HepG2 (cell line): ENCODE measurements around the gene DLL1. TPM values are rescaled to one million over a fixed set of nuclear protein-coding genes. Genes with fewer than 3 reads are reported as not detected.

Experiments
- FOXK1 ChIP-seq: sonication (generic); formaldehyde crosslinking; IDR thresholded peaks from 2 replicates; pipeline ENCODE4 v1.4.0; 2020; ENCODE audit warnings: low read depth, missing genetic modification reagents, borderline replicate concordance
- GABPB1 ChIP-seq: IDR thresholded peaks from 2 replicates; pipeline ENCODE4 v1.6.1; 2016; ENCODE audit warnings: mild to moderate bottlenecking, missing genetic modification reagents, moderate library complexity, missing compliant biosample characterization
- GATAD2A ChIP-seq: IDR thresholded peaks from 2 replicates; pipeline ENCODE4 v1.6.1; 2016
- ZBTB10 ChIP-seq: sonication (generic); formaldehyde crosslinking; IDR thresholded peaks from 2 replicates; pipeline ENCODE4 v1.4.0; 2020; ENCODE audit warnings: missing genetic modification reagents, borderline replicate concordance
- ZFP36 ChIP-seq: fragments of 150-350 bp; IDR thresholded peaks from 2 replicates; pipeline ENCODE4 v1.6.1; 2018; ENCODE audit warnings: borderline replicate concordance, low read length, low read depth; ENCODE audit not compliant: partially characterized antibody
- ZFP36L1 ChIP-seq: sonication (generic); formaldehyde crosslinking; IDR thresholded peaks from 2 replicates; pipeline ENCODE4 v1.8.0; 2022; ENCODE audit warnings: mild to moderate bottlenecking, missing genetic modification reagents, moderate library complexity
- ZMYM3 ChIP-seq: sonication (generic); formaldehyde crosslinking; IDR thresholded peaks from 2 replicates; pipeline ENCODE4 v1.5.1; 2020; ENCODE audit warnings: mild to moderate bottlenecking, missing genetic modification reagents
- ZNF274 ChIP-seq: sonication (generic); formaldehyde crosslinking; IDR thresholded peaks from 2 replicates; pipeline ENCODE4 v1.5.1; 2020; ENCODE audit warnings: mild to moderate bottlenecking, missing genetic modification reagents
- ZNF318 ChIP-seq: sonication (generic); formaldehyde crosslinking; IDR thresholded peaks from 2 replicates; pipeline ENCODE4 v1.4.0; 2020; ENCODE audit warnings: mild to moderate bottlenecking, missing genetic modification reagents
- ZNF687 ChIP-seq: sonication (generic); formaldehyde crosslinking; IDR thresholded peaks from 2 replicates; pipeline ENCODE4 v1.5.1; 2020; ENCODE audit warnings: mild to moderate bottlenecking, missing genetic modification reagents, moderate library complexity
- ZSCAN29 ChIP-seq: sonication (generic); formaldehyde crosslinking; conservative IDR thresholded peaks from 2 replicates; pipeline ENCODE4 v1.4.0; 2020; ENCODE audit warnings: mild to moderate bottlenecking, missing genetic modification reagents
- polyA plus RNA-seq, 8 experiments: library from polyadenylated mRNA; depleted of rRNA in 3 of 8; stranded (reverse) in 7 of 8; unstranded in 1 of 8; fragments of >200 nt; fragmentation: Illumina TruSeq in 4 of 8; extraction: Trizol in 4 of 8; gene quantifications; 2 replicates each; pipeline versions ENCODE4 v1.2.1 to v1.2.3, GENCODE V29; 2011 to 2016; ENCODE audit warnings: low read depth in 4 of 8, missing spikeins in 1 of 8, mixed read lengths in 1 of 8; ENCODE audit not compliant: insufficient read depth in 1 of 8
- total RNA-seq, 5 experiments: library from RNA; depleted of rRNA; stranded (reverse); fragments of >200 nt; fragmentation: Illumina TruSeq; extraction: Trizol; gene quantifications; 2 replicates each; pipeline ENCODE4 v1.2.3, GENCODE V29; 2016; ENCODE audit warnings: low read depth in 1 of 5

DLL1 gene
- total and polyA plus RNA-seq, 2 of the 13 experiments (the other 11 are each of a cell fraction or from before 2014, with no cell fraction given), result not detected

GRCh38 chr6:170295510-170296422 is 4.9 kb upstream of the DLL1 start (continued):
- TF ChIP-seq ZNF318 (CRISPR knock-in tag) (no peak), ZFP36L1 (CRISPR knock-in tag) (no peak), ZSCAN29 (no peak), ZMYM3 (peak; percentile 76), GABPB1 (CRISPR knock-in tag) (peak; percentile 65), FOXK1 (CRISPR knock-in tag) (0 out of 2 replicates have a peak, but pooled peaks have one; percentile 40), GATAD2A (0 out of 2 replicates have a peak, but pooled peaks have one; percentile 27), ZBTB10 (CRISPR knock-in tag) (peak; percentile 54; the same call in 1 of the 2 replicates), ZNF274 (peak; percentile 30; the same call in 1 of the 2 replicates), ZFP36 (peak; percentile 94), ZNF687 (CRISPR knock-in tag) (peak; percentile 79)
